HepG2 (cell line): ENCODE measurements around the gene ZC3H7B.

ENCODE experiments used
- EED ChIP-seq: sonication (generic); formaldehyde crosslinking; IDR thresholded peaks from 2 replicates; pipeline ENCODE4 v1.5.0; 2020; ENCODE audit warnings: mild to moderate bottlenecking, missing genetic modification reagents
- SMAD3 ChIP-seq: sonication (generic); formaldehyde crosslinking; IDR thresholded peaks from 2 replicates; pipeline ENCODE4 v1.4.0; 2020; ENCODE audit warnings: missing genetic modification reagents
- SRF ChIP-seq: IDR thresholded peaks from 2 replicates; pipeline ENCODE4 v1.6.1; 2011; ENCODE audit warnings: mild to moderate bottlenecking, low read depth, low read length, moderate library complexity
- TF ChIP-seq, protein P1 (sequence below), 2 experiments: IDR thresholded peaks; 2 replicates each; pipeline ENCODE4 v1.6.1; 2011 to 2012; ENCODE audit warnings: low read length in 2 of 2, borderline replicate concordance in 1 of 2, low read depth in 1 of 2, mild to moderate bottlenecking in 1 of 2, moderate library complexity in 1 of 2
- TF ChIP-seq, protein P2 (sequence below): sonication (generic); formaldehyde crosslinking; IDR thresholded peaks from 2 replicates; pipeline ENCODE4 v1.5.0; 2020; ENCODE audit warnings: mild to moderate bottlenecking, missing genetic modification reagents, moderate library complexity

DNA sequence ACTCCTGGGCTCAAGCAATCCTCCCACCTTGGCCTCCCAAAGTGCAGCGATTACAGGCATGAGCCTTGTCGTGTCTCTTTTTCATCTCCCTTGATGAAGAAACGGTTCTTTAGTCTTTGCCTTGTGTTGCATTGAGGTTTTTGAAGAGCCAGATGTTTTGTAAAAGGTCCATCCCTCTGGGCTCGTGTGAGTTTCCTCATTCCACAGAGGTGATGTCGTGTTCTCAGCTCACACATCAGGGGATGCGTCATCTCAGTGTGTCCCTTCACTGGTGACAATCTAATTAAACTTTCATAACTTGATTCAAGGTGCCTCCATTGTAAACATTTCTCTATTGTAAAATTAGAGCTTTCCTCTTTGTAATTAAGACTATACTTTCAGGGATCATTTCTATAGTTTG is 50.7 kb downstream of the ZC3H7B start:
- TF ChIP-seq, protein P1, sequence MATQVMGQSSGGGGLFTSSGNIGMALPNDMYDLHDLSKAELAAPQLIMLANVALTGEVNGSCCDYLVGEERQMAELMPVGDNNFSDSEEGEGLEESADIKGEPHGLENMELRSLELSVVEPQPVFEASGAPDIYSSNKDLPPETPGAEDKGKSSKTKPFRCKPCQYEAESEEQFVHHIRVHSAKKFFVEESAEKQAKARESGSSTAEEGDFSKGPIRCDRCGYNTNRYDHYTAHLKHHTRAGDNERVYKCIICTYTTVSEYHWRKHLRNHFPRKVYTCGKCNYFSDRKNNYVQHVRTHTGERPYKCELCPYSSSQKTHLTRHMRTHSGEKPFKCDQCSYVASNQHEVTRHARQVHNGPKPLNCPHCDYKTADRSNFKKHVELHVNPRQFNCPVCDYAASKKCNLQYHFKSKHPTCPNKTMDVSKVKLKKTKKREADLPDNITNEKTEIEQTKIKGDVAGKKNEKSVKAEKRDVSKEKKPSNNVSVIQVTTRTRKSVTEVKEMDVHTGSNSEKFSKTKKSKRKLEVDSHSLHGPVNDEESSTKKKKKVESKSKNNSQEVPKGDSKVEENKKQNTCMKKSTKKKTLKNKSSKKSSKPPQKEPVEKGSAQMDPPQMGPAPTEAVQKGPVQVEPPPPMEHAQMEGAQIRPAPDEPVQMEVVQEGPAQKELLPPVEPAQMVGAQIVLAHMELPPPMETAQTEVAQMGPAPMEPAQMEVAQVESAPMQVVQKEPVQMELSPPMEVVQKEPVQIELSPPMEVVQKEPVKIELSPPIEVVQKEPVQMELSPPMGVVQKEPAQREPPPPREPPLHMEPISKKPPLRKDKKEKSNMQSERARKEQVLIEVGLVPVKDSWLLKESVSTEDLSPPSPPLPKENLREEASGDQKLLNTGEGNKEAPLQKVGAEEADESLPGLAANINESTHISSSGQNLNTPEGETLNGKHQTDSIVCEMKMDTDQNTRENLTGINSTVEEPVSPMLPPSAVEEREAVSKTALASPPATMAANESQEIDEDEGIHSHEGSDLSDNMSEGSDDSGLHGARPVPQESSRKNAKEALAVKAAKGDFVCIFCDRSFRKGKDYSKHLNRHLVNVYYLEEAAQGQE (IDR thresholded peaks at IDR 0.05; ENCODE audit: borderline replicate concordance in 1 of 2, low read depth in 1 of 2, low read length in 2 of 2) = no peak
- TF ChIP-seq SMAD3 (CRISPR knock-in tag) = no peak
- TF ChIP-seq EED = no peak
- TF ChIP-seq SRF = no peak
- TF ChIP-seq, protein P2, sequence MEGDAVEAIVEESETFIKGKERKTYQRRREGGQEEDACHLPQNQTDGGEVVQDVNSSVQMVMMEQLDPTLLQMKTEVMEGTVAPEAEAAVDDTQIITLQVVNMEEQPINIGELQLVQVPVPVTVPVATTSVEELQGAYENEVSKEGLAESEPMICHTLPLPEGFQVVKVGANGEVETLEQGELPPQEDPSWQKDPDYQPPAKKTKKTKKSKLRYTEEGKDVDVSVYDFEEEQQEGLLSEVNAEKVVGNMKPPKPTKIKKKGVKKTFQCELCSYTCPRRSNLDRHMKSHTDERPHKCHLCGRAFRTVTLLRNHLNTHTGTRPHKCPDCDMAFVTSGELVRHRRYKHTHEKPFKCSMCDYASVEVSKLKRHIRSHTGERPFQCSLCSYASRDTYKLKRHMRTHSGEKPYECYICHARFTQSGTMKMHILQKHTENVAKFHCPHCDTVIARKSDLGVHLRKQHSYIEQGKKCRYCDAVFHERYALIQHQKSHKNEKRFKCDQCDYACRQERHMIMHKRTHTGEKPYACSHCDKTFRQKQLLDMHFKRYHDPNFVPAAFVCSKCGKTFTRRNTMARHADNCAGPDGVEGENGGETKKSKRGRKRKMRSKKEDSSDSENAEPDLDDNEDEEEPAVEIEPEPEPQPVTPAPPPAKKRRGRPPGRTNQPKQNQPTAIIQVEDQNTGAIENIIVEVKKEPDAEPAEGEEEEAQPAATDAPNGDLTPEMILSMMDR (CRISPR knock-in tag) = no peak
